ENCODE data around the gene LDLRAD4. TPM values are rescaled to one million over a fixed set of nuclear protein-coding genes. Genes with fewer than 3 reads are reported as not detected.

LDLRAD4 gene
- total RNA-seq, 1 experiment from 2014 or later: 1.7 TPM

DNA sequence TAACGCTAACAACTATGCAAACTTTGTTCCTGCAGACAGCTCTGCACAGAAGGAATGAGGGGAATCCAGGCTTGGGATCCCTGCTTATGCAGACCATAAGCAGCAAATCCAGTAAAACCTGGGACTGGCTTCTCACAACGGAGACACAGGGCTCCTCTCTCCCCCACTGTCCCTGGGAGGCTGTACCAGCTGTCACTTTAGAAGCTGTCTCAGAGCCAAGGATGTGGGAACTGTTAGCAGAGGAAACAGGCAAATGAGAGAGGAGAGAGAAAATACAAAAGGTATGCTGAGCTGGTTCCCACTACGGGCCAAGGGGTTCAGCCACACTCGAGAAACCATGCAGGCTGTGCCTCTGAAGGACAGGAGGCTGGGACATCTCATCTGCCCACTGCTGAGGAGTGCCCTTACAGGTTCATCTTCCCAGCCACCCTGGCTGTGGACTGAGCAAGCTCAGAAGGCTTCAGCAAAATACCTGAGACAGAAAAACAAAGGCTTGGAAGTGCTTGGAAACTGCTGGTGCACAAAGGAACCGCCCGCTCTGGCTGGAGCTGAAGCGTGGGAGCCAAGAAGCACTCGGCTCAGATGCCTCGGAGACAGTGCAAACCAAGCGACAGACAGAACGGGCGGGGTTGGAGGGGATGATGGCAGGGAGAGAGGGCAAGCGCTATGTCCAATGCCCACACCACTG lies 435.3 kb downstream of the LDLRAD4 start:
- Histone ChIP-seq H3K36me3 (ENCODE audit: low read depth) (no peaks in the 10 kb centered on the region), H4K20me1 (ENCODE audit: insufficient read depth) (no peaks in the 10 kb centered on the region), H3K27ac (no peak overlapping the region), H3K9me2 (ENCODE audit: insufficient read depth) (no peaks in the 10 kb centered on the region), H3F3A (ENCODE audit: insufficient read depth, low read depth) (no peaks in the 10 kb centered on the region), H3K79me2 (ENCODE audit: low read depth) (no peaks in the 10 kb centered on the region), H3K4me2 (no peak overlapping the region), H3K27me3 (ENCODE audit: insufficient read depth, low read depth) (no peaks in the 10 kb centered on the region), H3K9me3 (ENCODE audit: insufficient read depth, low read depth) (no peaks in the 10 kb centered on the region), H3K4me3 (no peak overlapping the region), H2AFZ (no peak overlapping the region), H3K4me1 (replicated peaks; ENCODE audit: insufficient read depth) (no peaks in the 10 kb centered on the region)
- CTCF ChIA-PET: no interaction called here
- TF ChIP-seq CTCF (conservative IDR thresholded peaks at IDR 0.05): no peak
- TF ChIP-seq EZH2 (IDR thresholded peaks at IDR 0.05; ENCODE audit: low read depth): no peak
- BruUV-seq (replicated peaks): no TSS peak
- intact Hi-C loops (cut with micrococcal nuclease; ENCODE audit: unreplicated experiment): no loop called here
- POLR2A ChIA-PET (ENCODE audit: unreplicated experiment): no interaction called here
- DNase-seq: no peak

GRCh38 chr18:13657974-13658373 lies 439.4 kb downstream of the LDLRAD4 start:
- H3K79me2 ChIP-seq (ENCODE audit: low read depth): no peaks in the 10 kb centered on the region
- H3F3A ChIP-seq (ENCODE audit: insufficient read depth, low read depth): no peaks in the 10 kb centered on the region
- H3K9me2 ChIP-seq (ENCODE audit: insufficient read depth): no peaks in the 10 kb centered on the region
- H3K4me3 ChIP-seq: no peak overlapping the region
- ChIA-PET POLR2A (ENCODE audit: unreplicated experiment) (no interaction called here), CTCF (no interaction called here)
- no peak overlapping the region for H3K27ac ChIP-seq
- intact Hi-C loops (cut with micrococcal nuclease; ENCODE audit: unreplicated experiment): no loop called here
- H4K20me1 ChIP-seq (ENCODE audit: insufficient read depth): no peaks in the 10 kb centered on the region
- no peak overlapping the region for H2AFZ ChIP-seq
- H3K9me3 ChIP-seq (ENCODE audit: insufficient read depth, low read depth): no peaks in the 10 kb centered on the region
- H3K4me2 ChIP-seq: no peak overlapping the region
- H3K36me3 ChIP-seq (ENCODE audit: low read depth): no peaks in the 10 kb centered on the region
- H3K27me3 ChIP-seq (ENCODE audit: insufficient read depth, low read depth): no peaks in the 10 kb centered on the region
- no peaks in the 10 kb centered on the region for H3K4me1 ChIP-seq (replicated peaks; ENCODE audit: insufficient read depth)
- TF ChIP-seq EZH2 (IDR thresholded peaks at IDR 0.05; ENCODE audit: low read depth) (no peak), CTCF (conservative IDR thresholded peaks at IDR 0.05) (no peak)
- no TSS peak for BruUV-seq (replicated peaks)
- DNase-seq: no peak

- H3K4me1 ChIP-seq (replicated peaks; ENCODE audit: insufficient read depth): no peaks in the 10 kb centered on the region
- no peaks in the 10 kb centered on the region for H3K9me2 ChIP-seq (ENCODE audit: insufficient read depth)
- no peaks in the 10 kb centered on the region for H3K27me3 ChIP-seq (ENCODE audit: insufficient read depth, low read depth)
- no peak for DNase-seq
- intact Hi-C loops (cut with micrococcal nuclease; ENCODE audit: unreplicated experiment): no loop called here
- H4K20me1 ChIP-seq (ENCODE audit: insufficient read depth): no peaks in the 10 kb centered on the region
- no peak for TF ChIP-seq CTCF (conservative IDR thresholded peaks at IDR 0.05)
- TF ChIP-seq EZH2 (IDR thresholded peaks at IDR 0.05; ENCODE audit: low read depth): no peak
- no peak overlapping the region for H3K4me3 ChIP-seq
- no peaks in the 10 kb centered on the region for H3K9me3 ChIP-seq (ENCODE audit: insufficient read depth, low read depth)
- no peaks in the 10 kb centered on the region for H3F3A ChIP-seq (ENCODE audit: insufficient read depth, low read depth)
- no peaks in the 10 kb centered on the region for H3K36me3 ChIP-seq (ENCODE audit: low read depth)
- CTCF ChIA-PET: no interaction called here
- no peak overlapping the region for H2AFZ ChIP-seq
- H3K4me2 ChIP-seq: no peak overlapping the region
- H3K27ac ChIP-seq: no peak overlapping the region
- POLR2A ChIA-PET (ENCODE audit: unreplicated experiment): no interaction called here
- BruUV-seq (replicated peaks): no TSS peak
- no peaks in the 10 kb centered on the region for H3K79me2 ChIP-seq (ENCODE audit: low read depth)
Measured at GRCh38 chr18:13658436-13659204, 440.1 kb downstream of the LDLRAD4 start.

All from PC-9 (cell line).